Breast epithelium (tissue), 3 donors: Measurements from ENCODE around the gene TCL1A.

Experiments used
- POLR2A ChIP-seq: fragments of 450-650 bp; IDR thresholded peaks from one replicate; pipeline ENCODE4 v1.6.1; 2016; ENCODE audit warnings: antibody characterized with exemption, mild to moderate bottlenecking, moderate library complexity
- POLR2AphosphoS5 ChIP-seq, 3 donors: sonication (generic); formaldehyde crosslinking; IDR thresholded peaks; one replicate each; pipeline ENCODE4 v1.6.1; 2017; ENCODE audit warnings: antibody characterized with exemption in 3 of 3
- TF ChIP-seq, protein P1 (sequence below), 3 donors: fragments of 450-650 bp; IDR thresholded peaks; one replicate each; pipeline ENCODE4 v1.5.1; 2016 to 2017; ENCODE audit warnings: antibody characterized with exemption in 3 of 3, mild to moderate bottlenecking in 3 of 3, moderate library complexity in 3 of 3

DNA sequence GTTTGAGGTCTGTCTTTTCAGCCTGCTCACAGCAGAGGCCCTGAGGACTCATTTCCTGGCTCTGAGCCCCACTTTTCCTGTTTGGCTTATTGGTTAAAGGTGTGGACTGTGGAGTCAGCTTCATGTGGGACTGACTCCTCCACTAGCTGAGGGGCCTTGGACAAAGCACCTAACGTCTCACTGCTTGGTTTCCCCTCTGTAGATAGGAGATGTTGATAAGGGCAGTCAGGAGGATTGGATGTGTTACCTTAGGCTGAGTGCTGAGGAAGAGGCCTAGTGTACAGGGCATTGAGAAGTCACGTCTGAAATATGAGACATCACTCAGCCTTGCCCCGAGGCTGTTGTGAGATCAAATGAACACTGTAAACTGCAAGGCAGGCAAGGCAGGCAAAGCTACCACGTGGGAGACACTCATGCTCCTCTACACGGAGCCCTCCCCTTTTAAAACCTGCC lies 27.1 kb upstream of the TCL1A start:
- TF ChIP-seq, protein P1, sequence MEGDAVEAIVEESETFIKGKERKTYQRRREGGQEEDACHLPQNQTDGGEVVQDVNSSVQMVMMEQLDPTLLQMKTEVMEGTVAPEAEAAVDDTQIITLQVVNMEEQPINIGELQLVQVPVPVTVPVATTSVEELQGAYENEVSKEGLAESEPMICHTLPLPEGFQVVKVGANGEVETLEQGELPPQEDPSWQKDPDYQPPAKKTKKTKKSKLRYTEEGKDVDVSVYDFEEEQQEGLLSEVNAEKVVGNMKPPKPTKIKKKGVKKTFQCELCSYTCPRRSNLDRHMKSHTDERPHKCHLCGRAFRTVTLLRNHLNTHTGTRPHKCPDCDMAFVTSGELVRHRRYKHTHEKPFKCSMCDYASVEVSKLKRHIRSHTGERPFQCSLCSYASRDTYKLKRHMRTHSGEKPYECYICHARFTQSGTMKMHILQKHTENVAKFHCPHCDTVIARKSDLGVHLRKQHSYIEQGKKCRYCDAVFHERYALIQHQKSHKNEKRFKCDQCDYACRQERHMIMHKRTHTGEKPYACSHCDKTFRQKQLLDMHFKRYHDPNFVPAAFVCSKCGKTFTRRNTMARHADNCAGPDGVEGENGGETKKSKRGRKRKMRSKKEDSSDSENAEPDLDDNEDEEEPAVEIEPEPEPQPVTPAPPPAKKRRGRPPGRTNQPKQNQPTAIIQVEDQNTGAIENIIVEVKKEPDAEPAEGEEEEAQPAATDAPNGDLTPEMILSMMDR (IDR thresholded peaks at IDR 0.05), result no peak
- TF ChIP-seq POLR2AphosphoS5 (IDR thresholded peaks at IDR 0.05) (no peak), POLR2A (no peak)
